ENCODE data around the gene MACROD2. TPM values are rescaled to one million over a fixed set of nuclear protein-coding genes. Genes with fewer than 3 reads are reported as not detected.

The MACROD2 gene
- total RNA-seq, 4 donors from 2014 or later = 4.6 to 33.0 (median 8.3) TPM

DNA sequence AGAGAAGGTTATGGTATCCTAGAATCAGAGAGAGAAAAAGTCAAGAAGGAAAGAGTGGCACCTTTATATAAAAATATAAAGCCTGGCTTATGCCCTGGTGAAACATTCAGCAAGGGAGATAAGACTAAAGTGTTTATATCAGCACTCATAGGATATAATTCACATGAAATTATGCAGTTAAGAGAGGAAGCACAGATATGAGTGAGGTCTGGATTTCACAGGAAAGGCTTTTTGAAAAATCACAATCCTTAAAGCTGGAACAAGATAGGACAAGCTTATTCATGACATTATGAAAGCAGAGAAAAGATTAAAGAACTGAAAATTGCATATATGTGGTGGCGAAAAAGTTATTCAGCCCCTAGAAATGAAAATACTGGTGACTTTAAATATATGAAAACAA, 523.3 kb downstream of the MACROD2 start:
- 71 to 91% methylated on average over 1 of the region's 1 CpG for WGBS, 2 donors (ENCODE audit: low coverage in 1 of 2)
- in situ Hi-C loops (cut with MboI; ENCODE audit: low pct_ligation_motif_present in 1 of 4, low pct_unique_long_range_greater_than_20kb in 1 of 4, low sequenced_read_pairs in 3 of 4) = no loop called here
- H3K27ac ChIP-seq = no peak overlapping the region
- H3K4me3 ChIP-seq = no peak overlapping the region
- H3K36me3 ChIP-seq = no peaks in the 10 kb centered on the region
- intact Hi-C loops (cut with DNase I; ENCODE audit: low total_unique reads) = no loop called here
- no peaks in the 10 kb centered on the region for H3K9me3 ChIP-seq
- DNase-seq = no peak
- no peaks in the 10 kb centered on the region for H3K4me1 ChIP-seq
- no peaks in the 10 kb centered on the region for H3K27me3 ChIP-seq
- TF ChIP-seq CTCF (IDR thresholded peaks at IDR 0.05) (no peak), POLR2AphosphoS5 (IDR thresholded peaks at IDR 0.05) (no peak), POLR2A (IDR thresholded peaks at IDR 0.05) (no peak)

GRCh38 chr20:14521016-14521415, 525.7 kb downstream of the MACROD2 start:
- no peak for DNase-seq
- in situ Hi-C loops (cut with MboI; ENCODE audit: low pct_ligation_motif_present in 1 of 4, low pct_unique_long_range_greater_than_20kb in 1 of 4, low sequenced_read_pairs in 3 of 4) = no loop called here
- H3K27me3 ChIP-seq = no peaks in the 10 kb centered on the region
- no peak overlapping the region for H3K4me3 ChIP-seq
- TF ChIP-seq POLR2A (IDR thresholded peaks at IDR 0.05) = no peak
- no peak for TF ChIP-seq EP300 (IDR thresholded peaks at IDR 0.05; ENCODE audit: low read depth)
- TF ChIP-seq CTCF (IDR thresholded peaks at IDR 0.05) = no peak
- TF ChIP-seq POLR2AphosphoS5 (IDR thresholded peaks at IDR 0.05) = no peak
- no peaks in the 10 kb centered on the region for H3K9me3 ChIP-seq
- H3K4me1 ChIP-seq = no peaks in the 10 kb centered on the region
- intact Hi-C loops (cut with DNase I; ENCODE audit: low total_unique reads) = no loop called here
- H3K36me3 ChIP-seq = no peaks in the 10 kb centered on the region
- H3K27ac ChIP-seq = no peak overlapping the region

GRCh38 chr20:14521436-14521835, 526.1 kb downstream of the MACROD2 start:
- no peak overlapping the region for H3K27ac ChIP-seq
- no peak overlapping the region for H3K4me3 ChIP-seq
- H3K27me3 ChIP-seq = no peaks in the 10 kb centered on the region
- TF ChIP-seq EP300 (IDR thresholded peaks at IDR 0.05; ENCODE audit: low read depth) (no peak), POLR2A (IDR thresholded peaks at IDR 0.05) (no peak), CTCF (IDR thresholded peaks at IDR 0.05) (no peak), POLR2AphosphoS5 (IDR thresholded peaks at IDR 0.05) (no peak)
- no peaks in the 10 kb centered on the region for H3K4me1 ChIP-seq
- H3K9me3 ChIP-seq = no peaks in the 10 kb centered on the region
- no peaks in the 10 kb centered on the region for H3K36me3 ChIP-seq
- WGBS, 2 donors (ENCODE audit: low coverage in 1 of 2) = 80 to 82% methylated on average over 1 of the region's 1 CpG
- intact Hi-C loops (cut with DNase I; ENCODE audit: low total_unique reads) = no loop called here
- in situ Hi-C loops (cut with MboI; ENCODE audit: low pct_ligation_motif_present in 1 of 4, low pct_unique_long_range_greater_than_20kb in 1 of 4, low sequenced_read_pairs in 3 of 4) = no loop called here
- DNase-seq = no peak

GRCh38 chr20:14522595-14522994, 527.3 kb downstream of the MACROD2 start:
- intact Hi-C loops (cut with DNase I; ENCODE audit: low total_unique reads) (no loop called here), in situ Hi-C loops (cut with MboI; ENCODE audit: low pct_ligation_motif_present in 1 of 4, low pct_unique_long_range_greater_than_20kb in 1 of 4, low sequenced_read_pairs in 3 of 4) (no loop called here)
- Histone ChIP-seq H3K4me1 (no peaks in the 10 kb centered on the region), H3K36me3 (no peaks in the 10 kb centered on the region), H3K27ac (no peak overlapping the region), H3K9me3 (no peaks in the 10 kb centered on the region), H3K27me3 (no peaks in the 10 kb centered on the region), H3K4me3 (no peak overlapping the region)
- WGBS, 2 donors (ENCODE audit: low coverage in 1 of 2) = 80 to 88% methylated on average over 5 of the region's 5 CpGs
- no peak for DNase-seq
- TF ChIP-seq EP300 (IDR thresholded peaks at IDR 0.05; ENCODE audit: low read depth) = no peak
- no peak for TF ChIP-seq POLR2AphosphoS5 (IDR thresholded peaks at IDR 0.05)
- no peak for TF ChIP-seq CTCF (IDR thresholded peaks at IDR 0.05)
- TF ChIP-seq POLR2A (IDR thresholded peaks at IDR 0.05) = no peak
